Activated naive CD4-positive, alpha-beta T cell treated with anti-CD3 and anti-CD28 coated beads for 36 hours (primary cell): ENCODE results near the gene CCL20. TPM values are rescaled to one million over a fixed set of nuclear protein-coding genes. Genes with fewer than 3 reads are reported as not detected.
A peak's percentile ranks its signal among the peaks of the same experiment; 100 is the strongest.

Source experiments
- CTCF ChIA-PET: fragments of 350-600 bp; sonication (Branson Sonifier 250); formaldehyde crosslinking; loops from one replicate; lab custom pipeline; 2021; ENCODE audit warnings: antibody characterized with exemption; lab: Charles Lee
- DNase-seq: peaks from one replicate; pipeline ENCODE4 v3.0.0-alpha.2; 2020
- H3K27ac Mint-ChIP-seq: one replicate; pipeline ENCODE4 v1.8.0; 2021; ENCODE audit warnings: mild to moderate bottlenecking, mixed read lengths
- H3K27me3 Mint-ChIP-seq: one replicate; pipeline ENCODE4 v1.8.0; 2021; ENCODE audit warnings: low read depth, mixed read lengths
- H3K36me3 Mint-ChIP-seq: one replicate; pipeline ENCODE4 v1.8.0; 2021; ENCODE audit warnings: low read depth, mixed read lengths
- H3K4me1 Mint-ChIP-seq: one replicate; pipeline ENCODE4 v1.8.0; 2021; ENCODE audit warnings: low read depth, mixed read lengths
- H3K4me3 Mint-ChIP-seq: one replicate; pipeline ENCODE4 v1.8.0; 2021; ENCODE audit warnings: mild to moderate bottlenecking, moderate library complexity, mixed read lengths
- H3K9me3 Mint-ChIP-seq: one replicate; pipeline ENCODE4 v1.8.0; 2021; ENCODE audit warnings: mixed read lengths
- intact Hi-C: fragments of 100-400 bp; cut with micrococcal nuclease; formaldehyde crosslinking; loops from one replicate; pipeline ENCODE4 v1.15.1; 2023
- total RNA-seq, 2 experiments: library from RNA; stranded (reverse); gene quantifications; one replicate each; pipeline ENCODE4 v1.2.3, GENCODE V29; 2021

CCL20 gene
- total RNA-seq, 2 experiments from 2014 or later, result 9.6 to 13.1 TPM

GRCh38 chr2:227808936-227809335 is 4.7 kb upstream of the CCL20 start:
- Mint-ChIP-seq H3K4me1 (peaks cover 27% of the 10 kb centered on the region), H3K27ac (no peak overlapping the region), H3K27me3 (no peaks in the 10 kb centered on the region), H3K9me3 (no peaks in the 10 kb centered on the region), H3K4me3 (no peak overlapping the region), H3K36me3 (peaks cover 6% of the 10 kb centered on the region)
- intact Hi-C loops, result no loop called here
- no peak for DNase-seq
- CTCF ChIA-PET, result no interaction called here

GRCh38 chr2:227812001-227812400 is 1.6 kb upstream of the CCL20 start:
- Mint-ChIP-seq H3K36me3 (peaks cover 6% of the 10 kb centered on the region), H3K9me3 (no peaks in the 10 kb centered on the region), H3K4me1 (peaks cover 15% of the 10 kb centered on the region), H3K27me3 (peaks cover 3% of the 10 kb centered on the region), H3K4me3 (no peak overlapping the region), H3K27ac (no peak overlapping the region)
- CTCF ChIA-PET, result no interaction called here
- intact Hi-C loops, result no loop called here
- no peak for DNase-seq

DNA sequence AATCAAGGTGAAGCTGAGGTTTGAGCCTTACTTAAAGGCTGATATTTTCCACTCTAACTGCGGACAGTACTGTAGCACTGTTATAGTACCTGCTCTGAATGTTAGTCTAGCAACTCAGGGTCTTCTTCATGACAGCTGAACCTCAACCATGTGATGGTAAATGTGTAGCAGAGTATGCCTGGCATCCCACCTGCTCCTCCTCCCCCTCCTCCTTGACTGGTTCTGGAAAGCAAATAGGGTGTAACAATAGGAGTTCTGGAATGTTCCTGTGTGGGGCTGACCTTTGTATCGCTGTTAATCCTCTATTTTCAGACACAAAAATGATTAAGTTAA is 447 bp upstream of the CCL20 start:
- peaks cover 5% of the 10 kb centered on the region for H3K36me3 Mint-ChIP-seq
- no peaks in the 10 kb centered on the region for H3K9me3 Mint-ChIP-seq
- H3K4me3 Mint-ChIP-seq, result no peak overlapping the region
- no peak overlapping the region for H3K27ac Mint-ChIP-seq
- intact Hi-C loops, result no loop called here
- peaks cover 23% of the 10 kb centered on the region for H3K4me1 Mint-ChIP-seq
- CTCF ChIA-PET, result interaction anchor here (0.6 to 1.3 kb wide), 2 partner anchors 39 to 49 kb away, joined by 3 read pairs; no protein-coding TSS in a partner anchor
- H3K27me3 Mint-ChIP-seq, result peaks cover 3% of the 10 kb centered on the region
- DNase-seq, result no peak

- H3K27me3 Mint-ChIP-seq, result peaks cover 3% of the 10 kb centered on the region
- CTCF ChIA-PET, result no interaction called here
Observed at GRCh38 chr2:227815066-227815465, 1.4 kb downstream of the CCL20 start.

DNA sequence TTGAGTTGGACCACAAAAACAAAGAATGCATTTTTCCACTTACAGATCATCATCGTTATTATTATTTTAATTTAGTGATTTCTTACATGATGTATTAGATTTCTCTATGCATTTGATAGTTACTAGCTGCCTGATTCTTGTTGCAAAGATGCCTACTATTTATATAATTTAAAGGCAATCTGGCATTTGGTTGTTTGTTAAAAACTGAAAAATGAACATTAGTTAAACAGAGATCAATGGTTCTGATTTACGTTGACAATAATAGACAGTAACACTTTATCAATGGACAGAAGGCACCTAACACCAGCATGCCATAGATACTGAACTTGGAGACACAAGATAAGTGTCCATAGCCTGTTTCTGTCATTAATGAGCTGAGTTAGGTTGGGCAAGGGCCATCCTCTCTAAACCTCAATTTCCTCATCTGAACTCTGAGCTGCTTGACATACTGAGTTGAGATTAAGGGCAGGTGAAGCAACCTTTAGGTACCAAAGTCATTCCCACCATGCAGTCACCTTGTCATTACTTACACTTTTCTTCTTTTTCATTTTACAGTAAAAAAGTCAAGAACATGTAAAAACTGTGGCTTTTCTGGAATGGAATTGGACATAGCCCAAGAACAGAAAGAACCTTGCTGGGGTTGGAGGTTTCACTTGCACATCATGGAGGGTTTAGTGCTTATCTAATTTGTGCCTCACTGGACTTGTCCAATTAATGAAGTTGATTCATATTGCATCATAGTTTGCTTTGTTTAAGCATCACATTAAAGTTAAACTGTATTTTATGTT is 3.1 kb downstream of the CCL20 start:
- intact Hi-C loops, result loop anchor here (5.0 kb wide), 1 partner anchor 334 kb away; no protein-coding TSS in a partner anchor
- H3K9me3 Mint-ChIP-seq, result no peaks in the 10 kb centered on the region
- H3K27me3 Mint-ChIP-seq, result peaks cover 11% of the 10 kb centered on the region
- H3K4me1 Mint-ChIP-seq, result peaks cover 36% of the 10 kb centered on the region
- H3K36me3 Mint-ChIP-seq, result no peaks in the 10 kb centered on the region
- peak overlapping the region; percentile 54 for H3K27ac Mint-ChIP-seq
- CTCF ChIA-PET, result interaction anchor here (0.9 to 1.0 kb wide), 2 partner anchors 14 to 51 kb away, joined by 3 read pairs; no protein-coding TSS in a partner anchor
- DNase-seq, result no peak
- H3K4me3 Mint-ChIP-seq, result no peak overlapping the region

More at GRCh38 chr2:227815066-227815465, 1.4 kb downstream of the CCL20 start:
- peaks cover 2% of the 10 kb centered on the region for H3K36me3 Mint-ChIP-seq
- H3K9me3 Mint-ChIP-seq, result no peaks in the 10 kb centered on the region
- no peak for DNase-seq
- no peak overlapping the region for H3K27ac Mint-ChIP-seq
- intact Hi-C loops, result loop anchor here (5.0 kb wide), 1 partner anchor 333 kb away; no protein-coding TSS in a partner anchor
- peak overlapping the region; percentile 36 for H3K4me3 Mint-ChIP-seq
- H3K4me1 Mint-ChIP-seq, result peaks cover 34% of the 10 kb centered on the region

DNA sequence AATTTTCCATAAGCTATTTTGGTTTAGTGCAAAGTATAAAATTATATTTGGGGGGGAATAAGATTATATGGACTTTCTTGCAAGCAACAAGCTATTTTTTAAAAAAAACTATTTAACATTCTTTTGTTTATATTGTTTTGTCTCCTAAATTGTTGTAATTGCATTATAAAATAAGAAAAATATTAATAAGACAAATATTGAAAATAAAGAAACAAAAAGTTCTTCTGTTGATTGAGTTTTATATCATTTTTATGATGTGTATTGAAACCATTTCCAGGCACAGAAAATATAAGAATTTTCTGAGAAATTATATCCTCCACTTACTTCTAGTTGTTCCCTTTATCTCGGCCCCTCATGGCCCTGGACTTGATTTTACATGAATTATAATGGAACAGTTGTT is 3.7 kb downstream of the CCL20 start:
- Mint-ChIP-seq H3K4me1 (peaks cover 36% of the 10 kb centered on the region), H3K36me3 (no peaks in the 10 kb centered on the region), H3K4me3 (no peak overlapping the region), H3K9me3 (no peaks in the 10 kb centered on the region), H3K27ac (peak overlapping the region; percentile 80), H3K27me3 (peaks cover 11% of the 10 kb centered on the region)
- no peak for DNase-seq
- CTCF ChIA-PET, result interaction anchor here (1.0 kb wide), 1 partner anchor 14 kb away, joined by 3 read pairs; no protein-coding TSS in a partner anchor
- intact Hi-C loops, result loop anchor here (5.0 kb wide), 1 partner anchor 335 kb away; no protein-coding TSS in a partner anchor

DNA sequence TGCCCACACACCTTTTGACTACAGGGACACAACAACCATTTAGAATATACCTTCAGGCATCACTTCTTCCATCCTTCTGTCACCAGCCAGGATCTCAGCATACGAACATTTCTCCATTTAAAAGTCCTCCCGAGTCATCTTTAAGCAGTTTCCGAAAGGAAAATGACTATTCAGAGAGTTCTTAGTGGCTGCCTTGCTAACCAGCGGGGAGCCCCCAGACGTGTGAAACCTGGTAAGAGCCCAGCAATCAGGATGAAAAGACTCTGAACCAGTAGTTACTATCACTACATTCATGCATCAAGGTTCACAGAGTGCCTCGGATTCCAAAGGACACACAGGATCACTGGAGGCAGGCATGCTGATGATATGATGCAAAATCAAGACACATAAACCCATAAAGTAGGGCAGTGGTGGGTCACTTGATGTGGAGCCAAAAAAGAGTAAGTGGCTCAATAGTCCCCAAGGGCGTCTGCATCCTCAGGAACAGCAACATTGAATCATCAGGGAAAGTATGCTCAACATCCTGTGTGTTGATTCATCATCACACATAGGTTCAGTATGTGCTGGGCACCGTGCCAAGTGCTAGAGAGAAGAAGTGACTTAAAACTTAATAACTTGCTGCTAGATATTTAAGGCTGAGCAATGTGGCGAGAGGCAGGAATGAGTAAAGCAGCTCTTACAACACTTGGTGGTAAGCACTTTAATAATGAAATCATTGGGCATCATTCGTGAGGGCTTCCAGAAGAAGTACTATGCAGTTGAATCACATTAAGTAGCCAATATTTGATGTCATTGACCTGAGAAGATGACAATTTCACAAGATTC is 4.4 kb downstream of the CCL20 start:
- DNase-seq, result peak; percentile 97
- Mint-ChIP-seq H3K4me3 (no peak overlapping the region), H3K27ac (peak overlapping the region; percentile 80), H3K9me3 (no peaks in the 10 kb centered on the region), H3K27me3 (peaks cover 11% of the 10 kb centered on the region), H3K36me3 (no peaks in the 10 kb centered on the region), H3K4me1 (peaks cover 34% of the 10 kb centered on the region)
- intact Hi-C loops, result loop anchor here (1.0 to 5.0 kb wide), 10 partner anchors 13 to 982 kb away; partner anchors contain the start of gene RHBDD1
- CTCF ChIA-PET, result interaction anchor here (0.6 to 1.9 kb wide), 4 partner anchors 13 to 256 kb away, joined by 3 to 10 read pairs (median 4); no protein-coding TSS in a partner anchor

GRCh38 chr2:227818675-227819397 is 5.2 kb downstream of the CCL20 start:
- CTCF ChIA-PET, result interaction anchor here (0.6 to 1.9 kb wide), 3 partner anchors 43 to 257 kb away, joined by 3 to 10 read pairs (median 5); no protein-coding TSS in a partner anchor
- intact Hi-C loops, result loop anchor here (1.0 to 5.0 kb wide), 10 partner anchors 14 to 983 kb away; partner anchors contain the start of gene RHBDD1
- no peak overlapping the region for H3K4me3 Mint-ChIP-seq
- H3K36me3 Mint-ChIP-seq, result no peaks in the 10 kb centered on the region
- H3K9me3 Mint-ChIP-seq, result no peaks in the 10 kb centered on the region
- DNase-seq, result peak; percentile 6
- peak overlapping the region; percentile 80 for H3K27ac Mint-ChIP-seq
- peaks cover 11% of the 10 kb centered on the region for H3K27me3 Mint-ChIP-seq
- H3K4me1 Mint-ChIP-seq, result peaks cover 26% of the 10 kb centered on the region

DNA sequence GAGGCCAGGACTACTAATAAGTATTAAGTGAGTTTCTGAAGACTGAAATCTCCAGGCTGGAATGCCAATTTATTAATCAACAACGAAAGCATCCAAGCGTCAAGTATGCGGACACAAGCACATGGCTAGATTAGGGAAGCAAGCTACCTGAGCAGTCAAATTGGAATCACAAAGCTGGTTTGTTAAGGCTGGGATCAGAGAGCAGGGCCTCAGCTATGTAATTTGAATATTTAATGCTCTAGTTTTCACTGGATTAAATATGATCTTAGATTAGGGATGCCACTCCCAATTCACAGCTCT is 5.7 kb downstream of the CCL20 start:
- Mint-ChIP-seq H3K4me1 (peaks cover 24% of the 10 kb centered on the region), H3K27me3 (peaks cover 15% of the 10 kb centered on the region), H3K27ac (no peak overlapping the region), H3K9me3 (no peaks in the 10 kb centered on the region), H3K36me3 (no peaks in the 10 kb centered on the region), H3K4me3 (no peak overlapping the region)
- CTCF ChIA-PET, result interaction anchor here (1.9 kb wide), 1 partner anchor 42 kb away, joined by 10 read pairs; no protein-coding TSS in a partner anchor
- no peak for DNase-seq
- intact Hi-C loops, result loop anchor here (2.0 to 5.0 kb wide), 3 partner anchors 37 to 447 kb away; no protein-coding TSS in a partner anchor

DNA sequence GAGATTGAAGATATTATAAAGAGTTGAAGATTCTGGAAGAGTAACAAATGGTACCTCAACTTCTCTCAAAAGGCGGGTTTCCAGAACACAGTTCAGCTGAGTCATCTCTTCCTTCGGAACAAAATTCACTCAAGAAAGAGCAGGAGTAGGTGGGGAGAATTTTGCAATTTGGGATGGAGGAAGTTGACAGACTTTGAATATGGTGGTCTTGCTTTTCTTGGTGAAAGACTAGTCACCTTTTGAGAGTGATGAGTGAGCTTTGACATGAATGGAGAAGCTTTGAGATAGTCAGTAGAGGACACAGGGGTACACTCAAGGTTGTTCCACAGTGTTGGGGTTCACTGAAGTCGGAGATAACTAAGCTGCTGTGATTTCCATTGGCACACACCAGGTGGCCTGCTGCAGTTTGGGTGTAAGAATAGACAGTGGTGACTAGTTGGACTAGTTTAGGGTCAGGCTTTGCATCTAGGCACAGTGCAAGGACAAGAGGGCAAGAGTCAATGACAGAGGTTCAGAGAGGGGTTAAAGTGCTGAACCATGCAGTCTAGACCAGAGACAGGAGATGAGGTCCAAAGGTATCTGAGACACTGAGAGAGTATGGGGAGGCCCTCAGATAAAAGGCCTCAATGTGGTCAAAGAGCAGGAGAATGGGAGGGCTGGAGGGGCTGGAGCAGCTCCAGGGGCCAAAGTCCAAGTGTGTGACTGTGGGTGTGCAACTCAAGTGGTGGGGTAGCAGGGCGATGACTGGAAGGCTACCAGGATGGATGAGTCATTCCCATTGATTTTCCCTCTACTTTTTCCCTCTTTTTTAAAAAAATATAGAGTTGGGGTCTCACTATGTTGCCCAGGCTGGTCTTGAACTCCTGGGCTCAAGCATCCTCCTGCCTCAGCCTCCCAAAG is 7.7 kb downstream of the CCL20 start:
- Mint-ChIP-seq H3K4me1 (peaks cover 26% of the 10 kb centered on the region), H3K4me3 (no peak overlapping the region), H3K27ac (no peak overlapping the region), H3K36me3 (no peaks in the 10 kb centered on the region), H3K27me3 (peaks cover 19% of the 10 kb centered on the region), H3K9me3 (no peaks in the 10 kb centered on the region)
- no peak for DNase-seq
- intact Hi-C loops, result no loop called here
- CTCF ChIA-PET, result interaction anchor here (1.8 kb wide), 1 partner anchor 55 kb away, joined by 3 read pairs; no protein-coding TSS in a partner anchor
